ENCODE results near the gene SPATA31D4.

SPATA31D4 gene

GRCh38 chr9:81968026-81968425 lies 39.8 kb downstream of the SPATA31D4 start:
- no peak for DNase-seq

GRCh38 chr9:81969971-81970370 lies 41.7 kb downstream of the SPATA31D4 start:
- DNase-seq, result no peak

- DNase-seq, result no peak
These were observed 43.5 kb downstream of the SPATA31D4 start for GRCh38 chr9:81971727-81972126.

- no peak for DNase-seq
These were observed 46.5 kb downstream of the SPATA31D4 start for GRCh38 chr9:81974764-81975163.

- no peak for DNase-seq
These were observed 48.1 kb downstream of the SPATA31D4 start for GRCh38 chr9:81976351-81976750.

- no peak for DNase-seq
These were observed 51.0 kb downstream of the SPATA31D4 start for GRCh38 chr9:81979196-81979595.

GRCh38 chr9:81980568-81980967 lies 52.3 kb downstream of the SPATA31D4 start:
- no peak for DNase-seq

- no peak for DNase-seq
These were observed 53.7 kb downstream of the SPATA31D4 start for GRCh38 chr9:81981883-81982282.

Data from CD4-positive, alpha-beta T cell treated with Interleukin-6 for 4 hours (primary cell).